Glutamatergic neuron (in vitro differentiated cells): ENCODE measurements around the gene PLCE1. TPM values are rescaled to one million over a fixed set of nuclear protein-coding genes. Genes with fewer than 3 reads are reported as not detected.
"Not testable (repeated sequence)": the region's sequence is repeated elsewhere in the genome, so short reads cannot be mapped to it uniquely, and the experiment has no call there.

Experiments used
- DNase-seq: peaks from one replicate; pipeline ENCODE4 v3.0.0; 2022
- H3K27ac Mint-ChIP-seq: one replicate; pipeline ENCODE4 v1.8.0; 2020; ENCODE audit warnings: mild to moderate bottlenecking, mixed read lengths, inconsistent platforms; ENCODE audit not compliant: unreplicated experiment
- H3K27me3 Mint-ChIP-seq: one replicate; pipeline ENCODE4 v1.8.0; 2020; ENCODE audit warnings: mild to moderate bottlenecking, moderate library complexity, mixed read lengths, inconsistent platforms; ENCODE audit not compliant: unreplicated experiment
- H3K36me3 Mint-ChIP-seq: one replicate; pipeline ENCODE4 v1.8.0; 2020; ENCODE audit warnings: mild to moderate bottlenecking, mixed read lengths, inconsistent platforms; ENCODE audit not compliant: unreplicated experiment
- H3K4me1 Mint-ChIP-seq: one replicate; pipeline ENCODE4 v1.8.0; 2020; ENCODE audit warnings: mild to moderate bottlenecking, low read depth, mixed read lengths, inconsistent platforms; ENCODE audit not compliant: unreplicated experiment
- H3K4me3 Mint-ChIP-seq: one replicate; pipeline ENCODE4 v1.8.0; 2020; ENCODE audit warnings: mild to moderate bottlenecking, mixed read lengths, inconsistent platforms; ENCODE audit not compliant: unreplicated experiment
- H3K9me3 Mint-ChIP-seq: one replicate; pipeline ENCODE4 v1.8.0; 2020; ENCODE audit warnings: mild to moderate bottlenecking, moderate library complexity, mixed read lengths, inconsistent platforms; ENCODE audit not compliant: unreplicated experiment
- total RNA-seq: library from RNA; stranded (reverse); fragmentation: NEBNext Ultra II Directional; extraction: Animal tissue kit (Norgen Biotek cat#: 25700); gene quantifications from one replicate; pipeline ENCODE4 v1.2.1, GENCODE V29; 2021; ENCODE audit not compliant: unreplicated experiment
- TF ChIP-seq, protein P1 (sequence below): fragments of 200-600 bp; sonication (generic); IDR thresholded peaks from one replicate; pipeline ENCODE4 v1.5.0; 2021; ENCODE audit not compliant: partially characterized antibody, unreplicated experiment

PLCE1 gene
- total RNA-seq, 1 donor from 2014 or later = 0.25 TPM

DNA sequence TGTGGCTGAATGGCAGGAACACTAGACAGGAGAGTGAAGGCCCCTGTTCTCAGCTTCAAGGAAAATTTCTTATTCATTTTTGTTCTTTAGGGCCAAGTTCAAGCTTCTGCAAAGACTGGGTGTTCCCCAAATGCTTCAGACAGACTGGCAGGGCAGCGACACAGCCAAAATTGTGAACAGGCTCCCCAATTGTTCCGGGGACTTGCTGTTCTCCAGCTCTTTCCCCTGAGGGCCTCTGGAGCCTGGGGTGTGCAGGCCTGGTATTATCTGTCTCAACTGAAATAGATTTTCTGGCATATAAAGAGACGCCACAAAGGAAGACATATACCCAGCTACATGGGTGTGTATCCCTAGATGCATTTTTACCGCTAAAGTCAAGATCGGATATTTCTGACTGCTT, 30.3 kb upstream of the PLCE1 start:
- H3K27ac Mint-ChIP-seq = no peak overlapping the region
- TF ChIP-seq, protein P1, sequence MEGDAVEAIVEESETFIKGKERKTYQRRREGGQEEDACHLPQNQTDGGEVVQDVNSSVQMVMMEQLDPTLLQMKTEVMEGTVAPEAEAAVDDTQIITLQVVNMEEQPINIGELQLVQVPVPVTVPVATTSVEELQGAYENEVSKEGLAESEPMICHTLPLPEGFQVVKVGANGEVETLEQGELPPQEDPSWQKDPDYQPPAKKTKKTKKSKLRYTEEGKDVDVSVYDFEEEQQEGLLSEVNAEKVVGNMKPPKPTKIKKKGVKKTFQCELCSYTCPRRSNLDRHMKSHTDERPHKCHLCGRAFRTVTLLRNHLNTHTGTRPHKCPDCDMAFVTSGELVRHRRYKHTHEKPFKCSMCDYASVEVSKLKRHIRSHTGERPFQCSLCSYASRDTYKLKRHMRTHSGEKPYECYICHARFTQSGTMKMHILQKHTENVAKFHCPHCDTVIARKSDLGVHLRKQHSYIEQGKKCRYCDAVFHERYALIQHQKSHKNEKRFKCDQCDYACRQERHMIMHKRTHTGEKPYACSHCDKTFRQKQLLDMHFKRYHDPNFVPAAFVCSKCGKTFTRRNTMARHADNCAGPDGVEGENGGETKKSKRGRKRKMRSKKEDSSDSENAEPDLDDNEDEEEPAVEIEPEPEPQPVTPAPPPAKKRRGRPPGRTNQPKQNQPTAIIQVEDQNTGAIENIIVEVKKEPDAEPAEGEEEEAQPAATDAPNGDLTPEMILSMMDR = no peak
- peaks cover 6% of the 10 kb centered on the region for H3K4me1 Mint-ChIP-seq
- H3K36me3 Mint-ChIP-seq = no peaks in the 10 kb centered on the region
- no peaks in the 10 kb centered on the region for H3K9me3 Mint-ChIP-seq
- no peaks in the 10 kb centered on the region for H3K27me3 Mint-ChIP-seq
- H3K4me3 Mint-ChIP-seq = no peak overlapping the region
- DNase-seq = no peak

DNA sequence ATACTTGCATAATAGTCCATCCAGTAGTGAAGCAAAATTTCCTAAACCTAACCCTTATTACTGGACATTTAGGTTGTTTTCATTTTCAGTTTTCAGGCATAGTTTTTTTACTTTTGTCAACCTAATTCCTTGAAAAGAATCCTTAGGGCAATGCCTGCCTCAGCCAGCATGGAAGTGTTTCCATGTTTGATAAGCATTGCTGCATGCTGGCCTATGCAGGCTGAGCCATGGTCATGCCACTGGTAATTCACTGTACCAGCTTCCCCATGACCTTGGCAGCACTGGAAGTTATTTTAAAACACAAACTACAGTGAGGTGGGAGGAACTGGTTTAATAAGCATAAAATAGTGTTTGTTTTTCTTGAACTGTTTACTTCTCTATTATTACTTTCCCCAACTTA, 27.8 kb upstream of the PLCE1 start:
- TF ChIP-seq, protein P1 = no peak
- Mint-ChIP-seq H3K27me3 (no peaks in the 10 kb centered on the region), H3K27ac (no peak overlapping the region), H3K36me3 (no peaks in the 10 kb centered on the region), H3K9me3 (no peaks in the 10 kb centered on the region), H3K4me1 (peaks cover 6% of the 10 kb centered on the region), H3K4me3 (no peak overlapping the region)
- DNase-seq = no peak

DNA sequence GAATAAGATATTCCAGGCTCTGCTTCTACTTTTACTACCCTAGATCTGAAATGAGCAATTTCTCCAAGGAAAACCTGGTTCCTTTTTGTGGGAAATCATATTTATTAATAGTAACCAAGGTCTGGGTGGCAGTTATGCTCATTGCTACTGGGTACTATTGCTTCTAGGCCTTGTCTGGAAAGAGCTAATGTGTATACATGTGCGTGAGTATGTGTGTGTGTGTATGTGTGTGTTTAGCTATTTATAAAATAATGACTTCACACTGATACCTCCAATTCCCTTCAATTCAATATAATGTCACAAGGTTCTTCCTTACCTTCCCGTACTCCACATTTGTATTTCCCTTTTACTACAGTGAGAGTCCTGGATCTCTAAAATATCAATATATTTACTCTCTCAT, 26.0 kb upstream of the PLCE1 start:
- Mint-ChIP-seq H3K36me3 (no peaks in the 10 kb centered on the region), H3K9me3 (no peaks in the 10 kb centered on the region), H3K27me3 (no peaks in the 10 kb centered on the region), H3K4me1 (peaks cover 6% of the 10 kb centered on the region), H3K4me3 (no peak overlapping the region), H3K27ac (no peak overlapping the region)
- TF ChIP-seq, protein P1 = no peak
- DNase-seq = no peak

DNA sequence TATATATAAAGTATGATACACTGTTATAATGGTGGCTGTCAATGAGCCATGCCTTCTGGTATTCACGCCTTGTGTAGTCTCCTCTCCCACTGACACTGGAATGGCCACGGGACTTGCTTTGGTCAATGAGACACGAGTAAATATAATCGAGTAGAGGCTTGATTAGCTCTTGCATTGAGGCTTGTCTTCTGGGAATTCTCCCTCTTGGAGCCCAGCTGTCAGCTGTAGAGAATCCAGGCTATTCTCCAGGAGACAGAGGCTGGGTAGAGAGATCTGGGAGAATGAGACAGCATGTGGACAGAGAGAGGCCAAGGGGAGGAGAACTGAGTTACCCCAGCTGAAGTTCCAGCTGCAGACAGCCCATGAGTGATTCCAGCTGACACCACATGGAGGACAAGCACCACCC, 25.2 kb upstream of the PLCE1 start:
- H3K9me3 Mint-ChIP-seq = no peaks in the 10 kb centered on the region
- TF ChIP-seq, protein P1 = no peak
- no peak overlapping the region for H3K4me3 Mint-ChIP-seq
- peak; percentile 28 for DNase-seq
- no peaks in the 10 kb centered on the region for H3K27me3 Mint-ChIP-seq
- H3K27ac Mint-ChIP-seq = peak overlapping the region; percentile 92
- H3K36me3 Mint-ChIP-seq = no peaks in the 10 kb centered on the region
- H3K4me1 Mint-ChIP-seq = peaks cover 6% of the 10 kb centered on the region

DNA sequence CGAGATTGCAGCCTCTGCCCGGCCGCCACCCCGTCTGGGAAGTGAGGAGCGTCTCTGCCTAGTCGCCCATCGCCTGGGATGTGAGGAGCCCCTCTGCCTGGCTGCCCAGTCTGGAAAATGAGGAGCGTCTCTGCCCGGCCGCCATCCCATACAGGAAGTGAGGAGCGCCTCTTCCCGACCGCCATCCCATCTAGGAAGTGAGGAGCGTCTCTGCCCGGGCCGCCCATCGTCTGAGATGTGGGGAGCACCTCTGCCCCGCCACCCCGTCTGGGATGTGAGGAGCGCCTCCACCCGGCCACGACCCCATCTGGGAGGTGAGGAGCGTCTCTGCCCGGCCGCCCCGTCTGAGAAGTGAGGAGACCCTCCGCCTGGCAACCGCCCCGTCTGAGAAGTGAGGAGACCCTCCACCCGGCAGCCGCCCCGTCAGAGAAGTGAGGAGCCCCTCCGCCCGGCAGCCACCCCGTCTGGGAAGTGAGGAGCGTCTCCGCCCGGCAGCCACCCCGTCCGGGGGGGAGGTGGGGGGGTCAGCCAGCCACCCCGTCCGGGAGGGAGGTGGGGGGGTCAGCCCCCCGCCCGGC, 23.2 kb upstream of the PLCE1 start:
- not testable (repeated sequence) for H3K4me3 Mint-ChIP-seq, DNase-seq, H3K27me3 Mint-ChIP-seq, H3K36me3 Mint-ChIP-seq, H3K9me3 Mint-ChIP-seq, H3K27ac Mint-ChIP-seq, H3K4me1 Mint-ChIP-seq
